GM23248 (cell line): ENCODE measurements around the gene MRPL49. TPM values are rescaled to one million over a fixed set of nuclear protein-coding genes. Genes with fewer than 3 reads are reported as not detected.
A peak's percentile ranks its signal among the peaks of the same experiment; 100 is the strongest.

Experiments
- DNase-seq: peaks from one replicate; pipeline ENCODE4 v3.0.0-alpha.2; 2015
- H2AFZ ChIP-seq: fragments of 200-600 bp; sonication (generic); 2 replicates; pipeline ENCODE4 v1.6.1; 2016; ENCODE audit warnings: antibody characterized with exemption
- H3F3A ChIP-seq: fragments of 200-600 bp; sonication (generic); 2 replicates; pipeline ENCODE4 v1.6.1; 2016; ENCODE audit warnings: mild to moderate bottlenecking, antibody characterized with exemption, mixed run types; ENCODE audit not compliant: insufficient read depth
- H3K27ac ChIP-seq: fragments of 200-600 bp; sonication (generic); 2 replicates; pipeline ENCODE4 v1.5.1; 2016; ENCODE audit warnings: mild to moderate bottlenecking
- H3K27me3 ChIP-seq: fragments of 200-600 bp; sonication (generic); replicated peaks from 2 replicates; pipeline ENCODE4 v1.6.1; 2016; ENCODE audit warnings: mild to moderate bottlenecking; ENCODE audit not compliant: insufficient read depth
- H3K36me3 ChIP-seq: fragments of 200-600 bp; sonication (generic); 2 replicates; pipeline ENCODE4 v1.6.1; 2016; ENCODE audit warnings: low read depth, mild to moderate bottlenecking
- H3K4me1 ChIP-seq: fragments of 200-600 bp; sonication (generic); 2 replicates; pipeline ENCODE4 v1.6.1; 2016; ENCODE audit warnings: mild to moderate bottlenecking; ENCODE audit not compliant: insufficient read depth
- H3K4me2 ChIP-seq: fragments of 200-600 bp; sonication (generic); one replicate; pipeline ENCODE4 v1.6.1; 2016; ENCODE audit warnings: mild to moderate bottlenecking; ENCODE audit not compliant: unreplicated experiment
- H3K4me3 ChIP-seq: fragments of 200-600 bp; sonication (generic); 2 replicates; pipeline ENCODE4 v1.5.1; 2016; ENCODE audit warnings: mild to moderate bottlenecking
- H3K79me2 ChIP-seq: fragments of 200-600 bp; sonication (generic); 2 replicates; pipeline ENCODE4 v1.6.1; 2016; ENCODE audit warnings: mild to moderate bottlenecking; ENCODE audit not compliant: insufficient read depth
- H3K9ac ChIP-seq: fragments of 200-600 bp; sonication (generic); 2 replicates; pipeline ENCODE4 v1.6.1; 2016; ENCODE audit warnings: mild to moderate bottlenecking
- H3K9me2 ChIP-seq: fragments of 200-600 bp; sonication (generic); 2 replicates; pipeline ENCODE4 v1.6.1; 2016; ENCODE audit warnings: mixed run types, mild to moderate bottlenecking, moderate library complexity; ENCODE audit not compliant: insufficient read depth
- H3K9me3 ChIP-seq: fragments of 200-600 bp; sonication (generic); one replicate; pipeline ENCODE4 v1.6.1; 2017; ENCODE audit warnings: low read depth
- H4K20me1 ChIP-seq: fragments of 200-600 bp; sonication (generic); 2 replicates; pipeline ENCODE4 v1.6.0; 2016; ENCODE audit not compliant: insufficient read depth
- EZH2 ChIP-seq: fragments of 200-600 bp; sonication (generic); IDR thresholded peaks from 2 replicates; pipeline ENCODE4 v1.6.1; 2018; ENCODE audit warnings: antibody characterized with exemption, mild to moderate bottlenecking; ENCODE audit not compliant: insufficient read depth, poor library complexity, severe bottlenecking
- EZH2phosphoT487 ChIP-seq: fragments of 200-600 bp; sonication (generic); IDR thresholded peaks from 2 replicates; pipeline ENCODE4 v1.6.1; 2018; ENCODE audit warnings: antibody characterized with exemption, moderate library complexity, mild to moderate bottlenecking, low read depth; ENCODE audit not compliant: insufficient read depth
- WGBS, 2 experiments: methylation state at CpG; one replicate each; pipeline ENCODE4 v1.1.6; 2015 to 2017; ENCODE audit warnings: low lambda C conversion rate in 2 of 2, low coverage in 1 of 2; ENCODE audit errors: missing lambda C conversion rate in 2 of 2; 5-methylcytosine and 5-hydroxymethylcytosine counted together
- in situ Hi-C: fragments of 300-500 bp; cut with MboI; formaldehyde crosslinking; loops from 2 replicates; pipeline ENCODE4 v1.15.0; 2020
- polyA plus RNA-seq: library from polyadenylated mRNA; unstranded; fragments of >200 nt; fragmentation: Nextera tagmentation; extraction: Ambion mirVana; gene quantifications from 2 replicates; pipeline ENCODE4 v1.2.1, GENCODE V29; 2016
- total RNA-seq: library from RNA; depleted of rRNA; stranded (reverse); fragments of >200 nt; shearing (Covaris generic); gene quantifications from 2 replicates; pipeline ENCODE4 v1.2.3, GENCODE V29; 2014

Gene MRPL49
- total and polyA plus RNA-seq, 2 experiments from 2014 or later = 53.3 to 78.4 TPM

- Histone ChIP-seq H3K27me3 (no peaks in the 10 kb centered on the region), H3K9me3 (no peaks in the 10 kb centered on the region), H3K9me2 (no peaks in the 10 kb centered on the region), H3F3A (peaks cover 11% of the 10 kb centered on the region; the same call in 1 of the 2 replicates), H4K20me1 (no peaks in the 10 kb centered on the region), H3K4me1 (peaks cover 7% of the 10 kb centered on the region; the same call in 1 of the 2 replicates), H3K79me2 (peaks cover 47% of the 10 kb centered on the region), H3K36me3 (0 out of 2 replicates have a peak, but pooled peaks cover 4% of the 10 kb centered on the region), H3K4me2 (peak within 1 kb of the TSS; percentile 75), H3K9ac (peak within 1 kb of the TSS; percentile 97), H3K4me3 (peak within 1 kb of the TSS; percentile 93), H2AFZ (peak within 1 kb of the TSS; percentile 98), H3K27ac (peak within 1 kb of the TSS; percentile 80)
- TF ChIP-seq EZH2phosphoT487 (no peak), EZH2 (no peak)
- DNase-seq = peak; percentile 96
- WGBS, 2 experiments = 1 to 6% methylated on average over 35 to 44 of the region's 52 CpGs
- in situ Hi-C loops = no loop called here
Measured at GRCh38 chr11:65095974-65096806, 25.9 kb upstream of the MRPL49 start, which contains the start of gene VPS51. Gene VPS51 (plus strand): TSS chr11:65096214. CDS start chr11:65096251, 37 bp downstream.

DNA sequence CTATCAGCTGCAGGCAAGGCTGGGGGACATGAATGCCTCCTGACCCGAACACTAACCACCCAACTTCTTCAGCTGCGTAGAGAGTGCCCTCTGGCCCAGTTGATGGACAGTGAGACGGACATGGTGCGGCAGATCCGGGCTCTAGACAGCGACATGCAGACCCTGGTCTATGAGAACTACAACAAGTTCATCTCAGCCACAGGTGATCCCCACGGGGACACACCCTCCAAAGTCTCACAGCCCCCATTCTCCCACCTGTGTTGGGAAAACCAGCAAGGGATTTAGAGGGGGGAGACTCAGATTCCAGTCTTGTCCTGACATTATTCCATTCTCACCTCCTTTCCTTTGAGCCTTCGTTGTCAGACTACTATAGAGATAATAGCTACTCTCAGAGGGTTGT lies 25.2 kb upstream of the MRPL49 start:
- in situ Hi-C loops = no loop called here
- Histone ChIP-seq H4K20me1 (no peaks in the 10 kb centered on the region), H3K9ac (peak overlapping the region; percentile 97), H3K9me3 (no peaks in the 10 kb centered on the region), H3K4me1 (peaks cover 7% of the 10 kb centered on the region; the same call in 1 of the 2 replicates), H3K4me3 (peak overlapping the region; percentile 93), H3K27ac (no peak overlapping the region), H3K36me3 (0 out of 2 replicates have a peak, but pooled peaks cover 4% of the 10 kb centered on the region), H3K9me2 (no peaks in the 10 kb centered on the region), H3F3A (peaks cover 11% of the 10 kb centered on the region; the same call in 1 of the 2 replicates), H3K4me2 (peak overlapping the region; percentile 75), H3K27me3 (no peaks in the 10 kb centered on the region), H3K79me2 (peaks cover 52% of the 10 kb centered on the region), H2AFZ (peak overlapping the region; percentile 98; the same call in 1 of the 2 replicates)
- no peak for DNase-seq
- WGBS, 2 experiments = 29 to 31% methylated on average over 8 of the region's 8 CpGs
- TF ChIP-seq EZH2 = no peak
- no peak for TF ChIP-seq EZH2phosphoT487

DNA sequence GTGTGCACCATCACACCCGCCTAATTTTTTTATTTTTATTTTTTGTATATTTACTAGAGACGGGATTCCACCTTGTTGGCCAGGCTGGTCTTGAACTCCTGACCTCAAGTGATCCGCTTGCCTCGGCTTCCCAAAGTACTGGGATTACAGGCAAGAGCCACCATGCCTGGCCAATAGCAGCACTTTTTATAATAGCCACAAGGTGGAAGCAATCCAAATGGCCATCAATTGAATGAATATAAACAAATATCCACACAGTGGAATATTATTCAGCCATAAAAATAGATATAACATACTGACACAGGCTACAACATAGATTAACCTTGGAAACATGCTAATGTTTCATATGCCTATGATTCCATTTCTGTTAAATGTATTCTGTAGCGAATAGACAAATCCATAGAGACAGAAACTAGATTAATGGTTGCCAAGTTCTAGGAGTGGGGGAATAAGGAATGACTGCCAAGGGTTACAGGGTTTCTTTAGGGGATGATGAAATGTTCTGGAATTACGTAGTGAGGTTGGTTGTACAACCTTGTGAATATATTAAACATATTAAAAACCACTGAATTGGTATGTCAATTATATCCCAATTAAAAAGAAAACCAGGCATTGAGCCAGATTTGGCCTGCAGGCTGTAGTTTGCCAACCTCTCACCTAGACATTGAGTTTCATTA lies 21.3 kb upstream of the MRPL49 start:
- no peak overlapping the region for H3K9ac ChIP-seq
- H4K20me1 ChIP-seq = no peaks in the 10 kb centered on the region
- H3F3A ChIP-seq = no peaks in the 10 kb centered on the region
- no peaks in the 10 kb centered on the region for H3K9me2 ChIP-seq
- H3K27ac ChIP-seq = no peak overlapping the region
- TF ChIP-seq EZH2phosphoT487 = no peak
- TF ChIP-seq EZH2 = no peak
- H3K9me3 ChIP-seq = no peaks in the 10 kb centered on the region
- 0 out of 2 replicates have a peak, but pooled peaks cover 4% of the 10 kb centered on the region for H3K36me3 ChIP-seq
- 92% methylated on average over 6 of the region's 6 CpGs for WGBS, 2 experiments
- in situ Hi-C loops = no loop called here
- peaks cover 7% of the 10 kb centered on the region; the same call in 1 of the 2 replicates for H3K4me1 ChIP-seq
- H3K4me2 ChIP-seq = no peak overlapping the region
- no peak overlapping the region for H3K4me3 ChIP-seq
- no peaks in the 10 kb centered on the region for H3K27me3 ChIP-seq
- DNase-seq = no peak
- peaks cover 81% of the 10 kb centered on the region for H3K79me2 ChIP-seq
- H2AFZ ChIP-seq = no peak overlapping the region
